HepG2 (cell line): ENCODE data around the gene VIM. TPM values are rescaled to one million over a fixed set of nuclear protein-coding genes. Genes with fewer than 3 reads are reported as not detected.

Experiments used
- BCL6 ChIP-seq: IDR thresholded peaks from 2 replicates; pipeline ENCODE4 v1.6.1; 2016; ENCODE audit warnings: missing genetic modification reagents, missing compliant biosample characterization
- DNMT3B ChIP-seq: conservative IDR thresholded peaks from 2 replicates; pipeline ENCODE4 v1.6.1; 2016; ENCODE audit warnings: missing biosample characterization, control low read depth
- NCOR1 ChIP-seq: fragments of 200-600 bp; sonication (generic); IDR thresholded peaks from 2 replicates; pipeline ENCODE4 v1.7.0; 2017; ENCODE audit warnings: antibody characterized with exemption, low read length, borderline replicate concordance
- TAF15 ChIP-seq: fragments of 200-400 bp; formaldehyde crosslinking; IDR thresholded peaks from one replicate; pipeline ENCODE4 v1.6.1; 2018; ENCODE audit warnings: mild to moderate bottlenecking, low read depth, low read length; ENCODE audit not compliant: poor library complexity, severe bottlenecking
- ZNF672 ChIP-seq: sonication (generic); formaldehyde crosslinking; IDR thresholded peaks from 2 replicates; pipeline ENCODE4 v1.8.1; 2022; ENCODE audit warnings: missing genetic modification reagents
- ZNF883 ChIP-seq: sonication (generic); formaldehyde crosslinking; IDR thresholded peaks from 2 replicates; pipeline ENCODE4 v1.5.1; 2020; ENCODE audit warnings: mild to moderate bottlenecking, missing genetic modification reagents; ENCODE audit errors: not compliant biosample characterization
- polyA plus RNA-seq, 8 experiments: library from polyadenylated mRNA; depleted of rRNA in 3 of 8; stranded (reverse) in 7 of 8; unstranded in 1 of 8; fragments of >200 nt; fragmentation: Illumina TruSeq in 4 of 8; extraction: Trizol in 4 of 8; gene quantifications; 2 replicates each; pipeline versions ENCODE4 v1.2.1 to v1.2.3, GENCODE V29; 2011 to 2016; ENCODE audit warnings: low read depth in 4 of 8, missing spikeins in 1 of 8, mixed read lengths in 1 of 8; ENCODE audit not compliant: insufficient read depth in 1 of 8
- total RNA-seq, 5 experiments: library from RNA; depleted of rRNA; stranded (reverse); fragments of >200 nt; fragmentation: Illumina TruSeq; extraction: Trizol; gene quantifications; 2 replicates each; pipeline ENCODE4 v1.2.3, GENCODE V29; 2016; ENCODE audit warnings: low read depth in 1 of 5
- TF ChIP-seq, protein P1 (sequence below): sonication (generic); formaldehyde crosslinking; IDR thresholded peaks from 2 replicates; pipeline ENCODE4 v1.4.0; 2020; ENCODE audit warnings: mild to moderate bottlenecking, missing genetic modification reagents
- TF ChIP-seq, protein P2 (sequence below): sonication (generic); formaldehyde crosslinking; IDR thresholded peaks from 2 replicates; pipeline ENCODE4 v1.8.0; 2022; ENCODE audit warnings: missing genetic modification reagents, mild to moderate bottlenecking, inconsistent platforms, borderline replicate concordance
- TF ChIP-seq, protein P3 (sequence below): sonication (generic); formaldehyde crosslinking; IDR thresholded peaks from 2 replicates; pipeline ENCODE4 v1.5.1; 2020; ENCODE audit warnings: mild to moderate bottlenecking, moderate library complexity, missing genetic modification reagents
- TF ChIP-seq, protein P4 (sequence below): sonication (generic); formaldehyde crosslinking; IDR thresholded peaks from 2 replicates; pipeline ENCODE4 v1.4.0; 2020; ENCODE audit warnings: missing genetic modification reagents, borderline replicate concordance
- TF ChIP-seq, protein P5 (sequence below): sonication (generic); formaldehyde crosslinking; IDR thresholded peaks from 2 replicates; pipeline ENCODE4 v1.4.0; 2020; ENCODE audit warnings: missing genetic modification reagents
- TF ChIP-seq, protein P6 (sequence below): sonication (generic); formaldehyde crosslinking; conservative IDR thresholded peaks from 2 replicates; pipeline ENCODE4 v1.8.1; 2023; ENCODE audit warnings: missing genetic modification reagents

The VIM gene
- total and polyA plus RNA-seq, 2 of the 13 experiments (the other 11 are each of a cell fraction or from before 2014, with no cell fraction given), result not detected

DNA sequence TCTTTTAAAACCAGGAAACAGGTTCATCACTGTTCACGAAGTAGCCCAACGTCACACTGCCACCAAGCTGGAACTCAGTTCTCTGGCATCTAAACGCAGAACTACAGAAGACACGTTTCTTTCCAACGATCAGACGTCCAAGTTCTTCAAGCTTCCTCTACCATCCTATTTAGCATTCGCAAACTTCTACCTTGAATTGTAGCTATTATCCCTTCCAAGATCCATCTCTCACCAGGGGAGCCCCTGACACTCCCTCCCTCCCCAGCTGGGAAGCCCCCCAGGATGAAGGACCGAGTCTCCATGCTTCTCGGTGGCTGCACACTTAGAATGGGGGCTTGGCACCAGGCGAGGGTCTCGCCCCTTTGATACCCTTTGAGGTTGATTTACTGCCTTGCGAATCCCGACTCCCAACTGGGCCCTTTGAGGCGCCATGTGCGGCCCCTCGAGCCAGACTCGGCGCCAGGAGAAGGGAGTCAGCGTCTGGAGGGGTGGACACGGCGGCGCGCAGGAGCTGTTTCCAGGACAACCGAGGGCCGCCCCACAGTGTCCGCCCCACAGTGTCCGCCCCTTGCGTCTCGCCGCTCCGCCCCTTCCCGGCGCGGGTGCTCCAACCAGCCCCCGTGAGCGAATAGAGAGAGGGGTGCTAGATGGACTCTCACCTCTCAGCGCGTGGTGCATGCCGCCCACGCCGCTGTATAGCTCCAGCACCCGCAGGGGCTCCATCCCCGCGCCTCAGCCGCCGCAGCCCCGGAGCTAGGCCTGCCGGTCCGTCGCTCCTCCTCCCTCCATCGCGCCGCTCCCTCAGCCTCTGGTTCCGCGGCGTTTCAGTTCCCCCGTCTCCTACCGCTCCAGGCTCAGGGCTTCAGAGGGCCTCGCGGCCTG, 26.9 kb upstream of the VIM start, which contains the start of gene TRDMT1 (continued):
- TF ChIP-seq ZNF883 (CRISPR knock-in tag) (peak; percentile 97), NCOR1 (peak; percentile 45; the same call in 1 of the 2 replicates), ZNF672 (CRISPR knock-in tag) (no peak), DNMT3B (CRISPR knock-in tag) (0 out of 2 replicates have a peak, but pooled peaks have one; percentile 56), BCL6 (CRISPR knock-in tag) (peak; percentile 61), TAF15 (peak; percentile 93)
- TF ChIP-seq, protein P1, sequence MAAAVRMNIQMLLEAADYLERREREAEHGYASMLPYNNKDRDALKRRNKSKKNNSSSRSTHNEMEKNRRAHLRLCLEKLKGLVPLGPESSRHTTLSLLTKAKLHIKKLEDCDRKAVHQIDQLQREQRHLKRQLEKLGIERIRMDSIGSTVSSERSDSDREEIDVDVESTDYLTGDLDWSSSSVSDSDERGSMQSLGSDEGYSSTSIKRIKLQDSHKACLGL (CRISPR knock-in tag), result peak; percentile 77
- TF ChIP-seq, protein P2, sequence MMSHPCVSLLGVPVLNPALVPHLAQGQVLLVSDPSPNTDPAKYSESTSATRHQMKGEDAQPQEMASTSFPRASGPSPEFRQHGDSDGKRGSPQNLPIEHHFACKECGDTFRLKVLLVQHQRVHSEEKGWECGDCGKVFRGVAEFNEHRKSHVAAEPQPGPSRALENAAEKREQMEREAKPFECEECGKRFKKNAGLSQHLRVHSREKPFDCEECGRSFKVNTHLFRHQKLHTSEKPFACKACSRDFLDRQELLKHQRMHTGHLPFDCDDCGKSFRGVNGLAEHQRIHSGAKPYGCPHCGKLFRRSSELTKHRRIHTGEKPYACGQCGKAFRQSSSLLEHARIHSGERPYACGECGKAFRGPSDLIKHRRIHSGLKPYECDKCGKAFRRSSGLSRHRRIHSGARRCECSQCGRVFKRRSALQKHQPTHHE (CRISPR knock-in tag), result no peak
- TF ChIP-seq, protein P3, sequence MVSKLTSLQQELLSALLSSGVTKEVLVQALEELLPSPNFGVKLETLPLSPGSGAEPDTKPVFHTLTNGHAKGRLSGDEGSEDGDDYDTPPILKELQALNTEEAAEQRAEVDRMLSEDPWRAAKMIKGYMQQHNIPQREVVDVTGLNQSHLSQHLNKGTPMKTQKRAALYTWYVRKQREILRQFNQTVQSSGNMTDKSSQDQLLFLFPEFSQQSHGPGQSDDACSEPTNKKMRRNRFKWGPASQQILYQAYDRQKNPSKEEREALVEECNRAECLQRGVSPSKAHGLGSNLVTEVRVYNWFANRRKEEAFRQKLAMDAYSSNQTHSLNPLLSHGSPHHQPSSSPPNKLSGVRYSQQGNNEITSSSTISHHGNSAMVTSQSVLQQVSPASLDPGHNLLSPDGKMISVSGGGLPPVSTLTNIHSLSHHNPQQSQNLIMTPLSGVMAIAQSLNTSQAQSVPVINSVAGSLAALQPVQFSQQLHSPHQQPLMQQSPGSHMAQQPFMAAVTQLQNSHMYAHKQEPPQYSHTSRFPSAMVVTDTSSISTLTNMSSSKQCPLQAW (CRISPR knock-in tag), result peak; percentile 85
- TF ChIP-seq, protein P4, sequence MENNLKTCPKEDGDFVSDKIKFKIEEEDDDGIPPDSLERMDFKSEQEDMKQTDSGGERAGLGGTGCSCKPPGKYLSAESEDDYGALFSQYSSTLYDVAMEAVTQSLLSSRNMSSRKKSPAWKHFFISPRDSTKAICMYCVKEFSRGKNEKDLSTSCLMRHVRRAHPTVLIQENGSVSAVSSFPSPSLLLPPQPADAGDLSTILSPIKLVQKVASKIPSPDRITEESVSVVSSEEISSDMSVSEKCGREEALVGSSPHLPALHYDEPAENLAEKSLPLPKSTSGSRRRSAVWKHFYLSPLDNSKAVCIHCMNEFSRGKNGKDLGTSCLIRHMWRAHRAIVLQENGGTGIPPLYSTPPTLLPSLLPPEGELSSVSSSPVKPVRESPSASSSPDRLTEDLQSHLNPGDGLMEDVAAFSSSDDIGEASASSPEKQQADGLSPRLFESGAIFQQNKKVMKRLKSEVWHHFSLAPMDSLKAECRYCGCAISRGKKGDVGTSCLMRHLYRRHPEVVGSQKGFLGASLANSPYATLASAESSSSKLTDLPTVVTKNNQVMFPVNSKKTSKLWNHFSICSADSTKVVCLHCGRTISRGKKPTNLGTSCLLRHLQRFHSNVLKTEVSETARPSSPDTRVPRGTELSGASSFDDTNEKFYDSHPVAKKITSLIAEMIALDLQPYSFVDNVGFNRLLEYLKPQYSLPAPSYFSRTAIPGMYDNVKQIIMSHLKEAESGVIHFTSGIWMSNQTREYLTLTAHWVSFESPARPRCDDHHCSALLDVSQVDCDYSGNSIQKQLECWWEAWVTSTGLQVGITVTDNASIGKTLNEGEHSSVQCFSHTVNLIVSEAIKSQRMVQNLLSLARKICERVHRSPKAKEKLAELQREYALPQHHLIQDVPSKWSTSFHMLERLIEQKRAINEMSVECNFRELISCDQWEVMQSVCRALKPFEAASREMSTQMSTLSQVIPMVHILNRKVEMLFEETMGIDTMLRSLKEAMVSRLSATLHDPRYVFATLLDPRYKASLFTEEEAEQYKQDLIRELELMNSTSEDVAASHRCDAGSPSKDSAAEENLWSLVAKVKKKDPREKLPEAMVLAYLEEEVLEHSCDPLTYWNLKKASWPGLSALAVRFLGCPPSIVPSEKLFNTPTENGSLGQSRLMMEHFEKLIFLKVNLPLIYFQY (CRISPR knock-in tag), result 0 out of 2 replicates have a peak, but pooled peaks have one; percentile 27
- TF ChIP-seq, protein P5, sequence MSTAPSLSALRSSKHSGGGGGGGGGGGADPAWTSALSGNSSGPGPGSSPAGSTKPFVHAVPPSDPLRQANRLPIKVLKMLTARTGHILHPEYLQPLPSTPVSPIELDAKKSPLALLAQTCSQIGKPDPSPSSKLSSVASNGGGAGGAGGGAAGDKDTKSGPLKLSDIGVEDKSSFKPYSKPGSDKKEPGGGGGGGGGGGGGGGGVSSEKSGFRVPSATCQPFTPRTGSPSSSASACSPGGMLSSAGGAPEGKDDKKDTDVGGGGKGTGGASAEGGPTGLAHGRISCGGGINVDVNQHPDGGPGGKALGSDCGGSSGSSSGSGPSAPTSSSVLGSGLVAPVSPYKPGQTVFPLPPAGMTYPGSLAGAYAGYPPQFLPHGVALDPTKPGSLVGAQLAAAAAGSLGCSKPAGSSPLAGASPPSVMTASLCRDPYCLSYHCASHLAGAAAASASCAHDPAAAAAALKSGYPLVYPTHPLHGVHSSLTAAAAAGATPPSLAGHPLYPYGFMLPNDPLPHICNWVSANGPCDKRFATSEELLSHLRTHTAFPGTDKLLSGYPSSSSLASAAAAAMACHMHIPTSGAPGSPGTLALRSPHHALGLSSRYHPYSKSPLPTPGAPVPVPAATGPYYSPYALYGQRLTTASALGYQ (CRISPR knock-in tag), result no peak
- TF ChIP-seq, protein P6, sequence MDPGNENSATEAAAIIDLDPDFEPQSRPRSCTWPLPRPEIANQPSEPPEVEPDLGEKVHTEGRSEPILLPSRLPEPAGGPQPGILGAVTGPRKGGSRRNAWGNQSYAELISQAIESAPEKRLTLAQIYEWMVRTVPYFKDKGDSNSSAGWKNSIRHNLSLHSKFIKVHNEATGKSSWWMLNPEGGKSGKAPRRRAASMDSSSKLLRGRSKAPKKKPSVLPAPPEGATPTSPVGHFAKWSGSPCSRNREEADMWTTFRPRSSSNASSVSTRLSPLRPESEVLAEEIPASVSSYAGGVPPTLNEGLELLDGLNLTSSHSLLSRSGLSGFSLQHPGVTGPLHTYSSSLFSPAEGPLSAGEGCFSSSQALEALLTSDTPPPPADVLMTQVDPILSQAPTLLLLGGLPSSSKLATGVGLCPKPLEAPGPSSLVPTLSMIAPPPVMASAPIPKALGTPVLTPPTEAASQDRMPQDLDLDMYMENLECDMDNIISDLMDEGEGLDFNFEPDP (CRISPR knock-in tag), result no peak
